ENCODE data around the gene MRNIP.

MRNIP gene

DNA sequence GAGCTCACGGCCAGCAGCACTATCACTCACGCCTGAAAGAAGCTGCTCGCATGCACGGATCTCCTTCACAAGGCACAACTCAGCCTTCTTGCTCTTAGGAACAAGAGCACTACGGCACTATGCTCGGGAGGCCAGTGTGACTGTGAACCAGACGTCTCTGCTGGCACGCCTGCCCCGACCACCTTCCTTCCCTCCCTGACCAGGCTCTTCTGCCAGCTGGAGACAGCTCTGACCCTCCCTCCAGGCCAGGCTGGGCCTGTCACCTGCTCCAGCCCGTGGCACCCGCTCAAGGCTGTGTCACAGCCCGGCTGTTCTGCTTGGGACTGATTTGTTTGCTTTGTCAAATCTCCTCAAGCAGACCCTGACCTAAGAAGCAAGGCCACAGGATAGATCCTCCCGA, 42.1 kb upstream of the MRNIP start:
- Histone ChIP-seq H3K9me3 (ENCODE audit: insufficient read depth, low read length) (no peaks in the 10 kb centered on the region), H3K36me3 (ENCODE audit: low read length) (peaks cover 9% of the 10 kb centered on the region; the same call in 1 of the 2 replicates), H3K9ac (ENCODE audit: low read length) (no peak overlapping the region), H3K9me2 (replicated peaks; ENCODE audit: insufficient read depth, low read length) (no peaks in the 10 kb centered on the region), H3K4me2 (ENCODE audit: low read depth, low read length, poor library complexity, severe bottlenecking) (no peak overlapping the region), H3K27me3 (ENCODE audit: low read length) (no peaks in the 10 kb centered on the region), H3F3A (ENCODE audit: insufficient read depth) (0 out of 2 replicates have a peak, but pooled peaks cover 5% of the 10 kb centered on the region), H4K20me1 (ENCODE audit: low read depth, low read length) (no peaks in the 10 kb centered on the region), H2AFZ (ENCODE audit: low read depth, low read length, severe bottlenecking) (no peak overlapping the region), H3K27ac (ENCODE audit: low read depth, low read length) (no peak overlapping the region), H3K4me3 (ENCODE audit: insufficient read depth, low read length, poor library complexity, severe bottlenecking) (no peak overlapping the region), H3K79me2 (ENCODE audit: insufficient read depth, low read length) (peaks cover 2% of the 10 kb centered on the region; the same call in 1 of the 2 replicates)
- TF ChIP-seq, protein P1, sequence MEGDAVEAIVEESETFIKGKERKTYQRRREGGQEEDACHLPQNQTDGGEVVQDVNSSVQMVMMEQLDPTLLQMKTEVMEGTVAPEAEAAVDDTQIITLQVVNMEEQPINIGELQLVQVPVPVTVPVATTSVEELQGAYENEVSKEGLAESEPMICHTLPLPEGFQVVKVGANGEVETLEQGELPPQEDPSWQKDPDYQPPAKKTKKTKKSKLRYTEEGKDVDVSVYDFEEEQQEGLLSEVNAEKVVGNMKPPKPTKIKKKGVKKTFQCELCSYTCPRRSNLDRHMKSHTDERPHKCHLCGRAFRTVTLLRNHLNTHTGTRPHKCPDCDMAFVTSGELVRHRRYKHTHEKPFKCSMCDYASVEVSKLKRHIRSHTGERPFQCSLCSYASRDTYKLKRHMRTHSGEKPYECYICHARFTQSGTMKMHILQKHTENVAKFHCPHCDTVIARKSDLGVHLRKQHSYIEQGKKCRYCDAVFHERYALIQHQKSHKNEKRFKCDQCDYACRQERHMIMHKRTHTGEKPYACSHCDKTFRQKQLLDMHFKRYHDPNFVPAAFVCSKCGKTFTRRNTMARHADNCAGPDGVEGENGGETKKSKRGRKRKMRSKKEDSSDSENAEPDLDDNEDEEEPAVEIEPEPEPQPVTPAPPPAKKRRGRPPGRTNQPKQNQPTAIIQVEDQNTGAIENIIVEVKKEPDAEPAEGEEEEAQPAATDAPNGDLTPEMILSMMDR (IDR thresholded peaks at IDR 0.05; ENCODE audit: insufficient read depth, low read length, poor library complexity, severe bottlenecking), result no peak
- no peak for TF ChIP-seq EZH2phosphoT487 (conservative IDR thresholded peaks at IDR 0.05; ENCODE audit: low read length)

- H2AFZ ChIP-seq (ENCODE audit: low read depth, low read length, severe bottlenecking), result no peak overlapping the region
- no peaks in the 10 kb centered on the region for H3K9me2 ChIP-seq (replicated peaks; ENCODE audit: insufficient read depth, low read length)
- no peaks in the 10 kb centered on the region for H3K27me3 ChIP-seq (ENCODE audit: low read length)
- H3F3A ChIP-seq (ENCODE audit: insufficient read depth), result 0 out of 2 replicates have a peak, but pooled peaks cover under 1% of the 10 kb centered on the region
- TF ChIP-seq EZH2phosphoT487 (conservative IDR thresholded peaks at IDR 0.05; ENCODE audit: low read length), result no peak
- TF ChIP-seq, protein P1 (IDR thresholded peaks at IDR 0.05; ENCODE audit: insufficient read depth, low read length, poor library complexity, severe bottlenecking), result no peak
- H3K36me3 ChIP-seq (ENCODE audit: low read length), result peaks cover 9% of the 10 kb centered on the region; the same call in 1 of the 2 replicates
- H4K20me1 ChIP-seq (ENCODE audit: low read depth, low read length), result no peaks in the 10 kb centered on the region
- H3K4me3 ChIP-seq (ENCODE audit: insufficient read depth, low read length, poor library complexity, severe bottlenecking), result no peak overlapping the region
- H3K4me2 ChIP-seq (ENCODE audit: low read depth, low read length, poor library complexity, severe bottlenecking), result no peak overlapping the region
- no peaks in the 10 kb centered on the region for H3K79me2 ChIP-seq (ENCODE audit: insufficient read depth, low read length)
- no peaks in the 10 kb centered on the region for H3K9me3 ChIP-seq (ENCODE audit: insufficient read depth, low read length)
- no peak overlapping the region for H3K9ac ChIP-seq (ENCODE audit: low read length)
- H3K27ac ChIP-seq (ENCODE audit: low read depth, low read length), result no peak overlapping the region
Measured at GRCh38 chr5:179900206-179900605, 41.6 kb upstream of the MRNIP start.

GRCh38 chr5:179895861-179896260, 37.2 kb upstream of the MRNIP start:
- no peaks in the 10 kb centered on the region for H3F3A ChIP-seq (ENCODE audit: insufficient read depth)
- no peak overlapping the region for H3K4me2 ChIP-seq (ENCODE audit: low read depth, low read length, poor library complexity, severe bottlenecking)
- H3K9me2 ChIP-seq (replicated peaks; ENCODE audit: insufficient read depth, low read length), result no peaks in the 10 kb centered on the region
- H3K79me2 ChIP-seq (ENCODE audit: insufficient read depth, low read length), result no peaks in the 10 kb centered on the region
- no peak overlapping the region for H3K27ac ChIP-seq (ENCODE audit: low read depth, low read length)
- H3K36me3 ChIP-seq (ENCODE audit: low read length), result peaks cover 9% of the 10 kb centered on the region; the same call in 1 of the 2 replicates
- H3K27me3 ChIP-seq (ENCODE audit: low read length), result no peaks in the 10 kb centered on the region
- H3K9ac ChIP-seq (ENCODE audit: low read length), result no peak overlapping the region
- no peaks in the 10 kb centered on the region for H4K20me1 ChIP-seq (ENCODE audit: low read depth, low read length)
- no peak overlapping the region for H2AFZ ChIP-seq (ENCODE audit: low read depth, low read length, severe bottlenecking)
- TF ChIP-seq EZH2phosphoT487 (conservative IDR thresholded peaks at IDR 0.05; ENCODE audit: low read length), result no peak
- TF ChIP-seq, protein P1 (IDR thresholded peaks at IDR 0.05; ENCODE audit: insufficient read depth, low read length, poor library complexity, severe bottlenecking), result no peak
- H3K9me3 ChIP-seq (ENCODE audit: insufficient read depth, low read length), result no peaks in the 10 kb centered on the region
- no peak overlapping the region for H3K4me3 ChIP-seq (ENCODE audit: insufficient read depth, low read length, poor library complexity, severe bottlenecking)

Measured in SU-DHL-6 (cell line).